Endothelial cell of umbilical vein (primary cell): ENCODE data around the gene GRM5. TPM values are rescaled to one million over a fixed set of nuclear protein-coding genes. Genes with fewer than 3 reads are reported as not detected.

ENCODE experiments used
- BruUV-seq: library from RNA; stranded (reverse); fragments of 400-500 nt; replicated peaks from 2 replicates; lab custom pipeline; 2021; lab: Mats Ljungman, UMichigan
- CTCF ChIA-PET: fragments of 300-600, 350-600 bp; sonication (Branson Sonifier 250); formaldehyde crosslinking; loops from one replicate; lab custom pipeline; 2021; ENCODE audit warnings: antibody characterized with exemption, inconsistent platforms; lab: Charles Lee
- POLR2A ChIA-PET: fragments of 300-600, 350-600 bp; sonication (Branson Sonifier 250); formaldehyde crosslinking; loops from one replicate; lab custom pipeline; 2021; ENCODE audit warnings: antibody characterized with exemption, inconsistent platforms; lab: Charles Lee
- DNase-seq: peaks from one replicate; pipeline ENCODE4 v3.0.0-alpha.2; 2011; ENCODE audit warnings: low read depth, low spot score
- FAIRE-seq: peaks from 2 replicates; lab custom pipeline; 2011; peaks lifted over from hg19 to GRCh38; lab: Jason Lieb, UNC
- H2AFZ ChIP-seq: 2 replicates; pipeline ENCODE4 v1.6.0; 2012; ENCODE audit warnings: low read depth, low read length, control low read depth, inconsistent platforms
- H3K27ac ChIP-seq: 2 replicates; pipeline ENCODE4 v1.5.1; 2011; ENCODE audit warnings: low read depth, mild to moderate bottlenecking, control low read depth, low read length, moderate library complexity; ENCODE audit not compliant: insufficient read depth
- H3K27me3 ChIP-seq, 2 experiments: 2 replicates each; pipeline versions ENCODE4 v1.6.0 to v1.6.1; 2011; ENCODE audit warnings: low read length in 2 of 2, mixed read lengths in 1 of 2; ENCODE audit not compliant: control insufficient read depth in 2 of 2, insufficient read depth in 2 of 2
- H3K36me3 ChIP-seq, 2 experiments: 2 replicates in 1 of 2; 3 replicates in 1 of 2; pipeline ENCODE4 v1.5.1; 2011; ENCODE audit warnings: low read length in 2 of 2, mild to moderate bottlenecking in 1 of 2, moderate library complexity in 1 of 2; ENCODE audit not compliant: control insufficient read depth in 2 of 2, insufficient read depth in 2 of 2; ENCODE audit errors: extremely low read depth in 1 of 2
- H3K4me1 ChIP-seq: 3 replicates; pipeline ENCODE4 v1.5.1; 2011; ENCODE audit warnings: mild to moderate bottlenecking, low read length; ENCODE audit not compliant: control insufficient read depth, insufficient read depth; ENCODE audit errors: extremely low read depth
- H3K4me2 ChIP-seq: 2 replicates; pipeline ENCODE4 v1.6.1; 2011; ENCODE audit warnings: low read length, control low read depth, mixed read lengths; ENCODE audit not compliant: insufficient read depth
- H3K4me3 ChIP-seq, 3 experiments: fragments of 200-600 bp in 1 of 3; sonication (generic), shearing (Covaris generic) in 1 of 3; replicated peaks in 1 of 3; 2 replicates each; pipeline ENCODE4 v1.5.1; 2011 to 2016; ENCODE audit warnings: control low read depth in 3 of 3, low read length in 3 of 3, mild to moderate bottlenecking in 2 of 3, inconsistent platforms in 1 of 3, low read depth in 1 of 3, moderate library complexity in 1 of 3; ENCODE audit not compliant: insufficient read depth in 1 of 3
- H3K79me2 ChIP-seq: 2 replicates; pipeline ENCODE4 v1.6.0; 2012; ENCODE audit warnings: low read length, inconsistent platforms; ENCODE audit not compliant: control insufficient read depth, insufficient read depth
- H3K9ac ChIP-seq: replicated peaks from 2 replicates; pipeline ENCODE3; 2011; ENCODE audit warnings: low read length, control low read depth; ENCODE audit not compliant: insufficient read depth; ENCODE audit errors: extremely low read depth
- H3K9me1 ChIP-seq: replicated peaks from 3 replicates; pipeline ENCODE4 v1.6.0; 2011; ENCODE audit warnings: mild to moderate bottlenecking, low read length; ENCODE audit not compliant: control insufficient read depth, insufficient read depth; ENCODE audit errors: extremely low read depth
- H3K9me3 ChIP-seq: replicated peaks from 2 replicates; pipeline ENCODE4 v1.5.1; 2012; ENCODE audit warnings: low read length, inconsistent platforms; ENCODE audit not compliant: control insufficient read depth, insufficient read depth
- H4K20me1 ChIP-seq: replicated peaks from 2 replicates; pipeline ENCODE3; 2011; ENCODE audit warnings: mild to moderate bottlenecking, low read length; ENCODE audit not compliant: control insufficient read depth, insufficient read depth; ENCODE audit errors: extremely low read depth
- CTCF ChIP-seq, 2 donors: IDR thresholded peaks; 1 replicate in 1 of 2; 2 replicates in 1 of 2; pipeline ENCODE4 v1.5.1; 2011; ENCODE audit warnings: low read length in 2 of 2, mild to moderate bottlenecking in 2 of 2, moderate library complexity in 2 of 2, control low read depth in 1 of 2, inconsistent platforms in 1 of 2, low read depth in 1 of 2; ENCODE audit not compliant: insufficient read depth in 1 of 2; ENCODE audit errors: extremely low read depth in 1 of 2
- EZH2 ChIP-seq: IDR thresholded peaks from 2 replicates; pipeline ENCODE4 v1.6.1; 2012; ENCODE audit warnings: borderline replicate concordance, low read depth, mild to moderate bottlenecking, moderate library complexity, low read length, inconsistent platforms; ENCODE audit not compliant: severe bottlenecking
- FOS ChIP-seq: IDR thresholded peaks from 2 replicates; pipeline ENCODE4 v1.6.1; 2011; ENCODE audit warnings: mild to moderate bottlenecking, low read length, moderate library complexity, borderline replicate concordance; ENCODE audit not compliant: insufficient read depth
- GATA2 ChIP-seq: IDR thresholded peaks from 2 replicates; pipeline ENCODE4 v1.7.0; 2011; ENCODE audit warnings: low read depth, mild to moderate bottlenecking, moderate library complexity, mixed read lengths, low read length; ENCODE audit not compliant: insufficient read length, insufficient read depth
- MAX ChIP-seq: IDR thresholded peaks from 2 replicates; pipeline ENCODE4 v1.6.1; 2011; ENCODE audit not compliant: insufficient read depth, insufficient read length
- MYC ChIP-seq: IDR thresholded peaks from one replicate; pipeline ENCODE4 v1.6.1; 2011; ENCODE audit warnings: mild to moderate bottlenecking, low read depth, low read length
- POLR2A ChIP-seq: IDR thresholded peaks from 2 replicates; pipeline ENCODE4 v1.6.1; 2012; ENCODE audit warnings: low read depth, mild to moderate bottlenecking, control low read depth, low read length
- POLR2AphosphoS5 ChIP-seq: IDR thresholded peaks from 2 replicates; pipeline ENCODE4 v1.6.1; 2012; ENCODE audit warnings: low read depth, mild to moderate bottlenecking, control low read depth, low read length, moderate library complexity; ENCODE audit not compliant: insufficient read depth
- dilution Hi-C: fragments of 300-500 bp; cut with MboI; formaldehyde crosslinking; loops from one replicate; pipeline ENCODE4 v1.15.0; 2019; ENCODE audit warnings: low sequenced_read_pairs; ENCODE audit not compliant: extremely low pct_ligation_motif_present
- intact Hi-C: fragments of 100-400 bp; cut with micrococcal nuclease; formaldehyde crosslinking; loops from one replicate; pipeline ENCODE4 v1.10.0; 2022
- polyA plus RNA-seq, 4 experiments: library from polyadenylated mRNA; depleted of rRNA in 3 of 4; stranded (reverse) in 3 of 4; unstranded in 1 of 4; fragments of >200 nt; gene quantifications; 2 replicates each; pipeline versions ENCODE4 v1.2.1 to v1.2.3, GENCODE V29; 2011 to 2012; ENCODE audit warnings: missing spikeins in 1 of 4
- total RNA-seq: library from RNA; stranded (reverse); gene quantifications from 2 replicates; pipeline ENCODE4 v1.2.3, GENCODE V29; 2021

Gene GRM5
- total and polyA plus RNA-seq, 2 donors (not counting 3 experiments of a cell fraction or from before 2014, with no cell fraction given) = 0.10 to 0.11 TPM

- Histone ChIP-seq H3K9ac (no peak overlapping the region), H3K79me2 (no peaks in the 10 kb centered on the region), H3K9me1 (no peaks in the 10 kb centered on the region), H3K27me3 (no peaks in the 10 kb centered on the region), H3K4me3 (no peak overlapping the region), H2AFZ (no peak overlapping the region), H3K9me3 (no peaks in the 10 kb centered on the region), H3K27ac (no peak overlapping the region), H3K4me2 (no peak overlapping the region), H3K36me3 (no peaks in the 10 kb centered on the region), H3K4me1 (peaks cover 4% of the 10 kb centered on the region), H4K20me1 (no peaks in the 10 kb centered on the region)
- POLR2A ChIA-PET = no interaction called here
- DNase-seq = no peak
- dilution Hi-C loops (no loop called here), intact Hi-C loops (no loop called here)
- no TSS peak for BruUV-seq
- no peak for TF ChIP-seq FOS
- TF ChIP-seq MYC = no peak
- TF ChIP-seq CTCF (IDR thresholded peaks at IDR 0.05; ENCODE audit: extremely low read depth in 1 of 2, insufficient read depth in 1 of 2, low read depth in 1 of 2, low read length in 2 of 2) = no peak
- TF ChIP-seq EZH2 = no peak
- no peak for TF ChIP-seq POLR2A
- TF ChIP-seq POLR2AphosphoS5 = no peak
- TF ChIP-seq MAX = no peak
- TF ChIP-seq GATA2 = no peak
- CTCF ChIA-PET = interaction anchor here (1.8 kb wide), 1 partner anchor 26 kb away, joined by 3 read pairs; no protein-coding TSS in a partner anchor
- no peak for FAIRE-seq
Measured at GRCh38 chr11:88511006-88511405, 554.8 kb downstream of the GRM5 start.
